Mammary epithelial cell (primary cell): ENCODE data around the gene TRIM25.

Source experiments
- EZH2 ChIP-seq: IDR thresholded peaks from 2 replicates; pipeline ENCODE4 v1.6.1; 2012; ENCODE audit warnings: low read length, inconsistent platforms, borderline replicate concordance
- TF ChIP-seq, protein P1 (sequence below), 2 donors: IDR thresholded peaks in 1 of 2; conservative IDR thresholded peaks in 1 of 2; 2 replicates each; pipeline ENCODE4 v1.5.1; 2011 to 2012; ENCODE audit warnings: inconsistent platforms in 2 of 2, low read length in 2 of 2, mild to moderate bottlenecking in 2 of 2, control low read depth in 1 of 2, low read depth in 1 of 2; ENCODE audit not compliant: insufficient read depth in 1 of 2; ENCODE audit errors: extremely low read depth in 1 of 2

- TF ChIP-seq EZH2 = no peak
- TF ChIP-seq, protein P1, sequence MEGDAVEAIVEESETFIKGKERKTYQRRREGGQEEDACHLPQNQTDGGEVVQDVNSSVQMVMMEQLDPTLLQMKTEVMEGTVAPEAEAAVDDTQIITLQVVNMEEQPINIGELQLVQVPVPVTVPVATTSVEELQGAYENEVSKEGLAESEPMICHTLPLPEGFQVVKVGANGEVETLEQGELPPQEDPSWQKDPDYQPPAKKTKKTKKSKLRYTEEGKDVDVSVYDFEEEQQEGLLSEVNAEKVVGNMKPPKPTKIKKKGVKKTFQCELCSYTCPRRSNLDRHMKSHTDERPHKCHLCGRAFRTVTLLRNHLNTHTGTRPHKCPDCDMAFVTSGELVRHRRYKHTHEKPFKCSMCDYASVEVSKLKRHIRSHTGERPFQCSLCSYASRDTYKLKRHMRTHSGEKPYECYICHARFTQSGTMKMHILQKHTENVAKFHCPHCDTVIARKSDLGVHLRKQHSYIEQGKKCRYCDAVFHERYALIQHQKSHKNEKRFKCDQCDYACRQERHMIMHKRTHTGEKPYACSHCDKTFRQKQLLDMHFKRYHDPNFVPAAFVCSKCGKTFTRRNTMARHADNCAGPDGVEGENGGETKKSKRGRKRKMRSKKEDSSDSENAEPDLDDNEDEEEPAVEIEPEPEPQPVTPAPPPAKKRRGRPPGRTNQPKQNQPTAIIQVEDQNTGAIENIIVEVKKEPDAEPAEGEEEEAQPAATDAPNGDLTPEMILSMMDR (conservative IDR thresholded peaks at IDR 0.05 in 1 of 2, IDR thresholded peaks at IDR 0.05 in 1 of 2; ENCODE audit: extremely low read depth in 1 of 2, insufficient read depth in 1 of 2, low read depth in 1 of 2, low read length in 2 of 2) = no peak
These were observed 3.9 kb upstream of the TRIM25 start for GRCh38 chr17:56917559-56918296.
